Measurements from ENCODE around the gene FAM111A. TPM values are rescaled to one million over a fixed set of nuclear protein-coding genes. Genes with fewer than 3 reads are reported as not detected.
A peak's percentile ranks its signal among the peaks of the same experiment; 100 is the strongest.

FAM111A gene
- total and polyA plus RNA-seq, 10 donors, result 28.3 to 130 (median 63.4) TPM

- Histone ChIP-seq H3K27ac (no peak overlapping the region), H3K9me3 (no peaks in the 10 kb centered on the region), H3K36me3 (peaks cover 0 to 21% (median 0%) of the 10 kb centered on the region in 6 donors), H3K4me3 (no peak overlapping the region), H3K27me3 (replicated peaks in 1 of 7) (no peaks in the 10 kb centered on the region), H3K4me1 (peaks cover 0 to 23% (median 11%) of the 10 kb centered on the region in 6 donors)
- DNase-seq, result no peak
- WGBS, 5 donors, result 36 to 46% (median 39%) methylated on average over 3 of the region's 3 CpGs
- TF ChIP-seq POLR2AphosphoS5 (IDR thresholded peaks at IDR 0.05), result no peak
- no peak for TF ChIP-seq POLR2A (IDR thresholded peaks at IDR 0.05)
- no peak for TF ChIP-seq CTCF (IDR thresholded peaks at IDR 0.05 in 8 of 11, conservative IDR thresholded peaks at IDR 0.05 in 3 of 11)
- intact Hi-C loops (cut with DNase I; ENCODE audit: low total_unique reads), result no loop called here
Measured at GRCh38 chr11:59157433-59157832, 14.8 kb downstream of the FAM111A start.

GRCh38 chr11:59158206-59159068 is 15.8 kb downstream of the FAM111A start:
- Histone ChIP-seq H3K4me3 (peak overlapping the region in 1 of 8 donors; percentile 12), H3K27me3 (replicated peaks in 1 of 7) (no peaks in the 10 kb centered on the region), H3K36me3 (peaks cover 0 to 13% (median 0%) of the 10 kb centered on the region in 6 donors), H3K9me3 (no peaks in the 10 kb centered on the region), H3K4me1 (peaks cover 0 to 16% (median 11%) of the 10 kb centered on the region in 6 donors), H3K27ac (peak overlapping the region in 1 of 8 donors; percentile 4)
- whole genome bisulfite sequencing, 5 donors, result 28 to 36% (median 32%) methylated on average over 8 of the region's 8 CpGs
- DNase-seq, result no peak
- TF ChIP-seq POLR2A (IDR thresholded peaks at IDR 0.05), result no peak
- peak; percentile 72 to 92 (median 90) for TF ChIP-seq CTCF (IDR thresholded peaks at IDR 0.05 in 8 of 11, conservative IDR thresholded peaks at IDR 0.05 in 3 of 11)
- no peak for TF ChIP-seq POLR2AphosphoS5 (IDR thresholded peaks at IDR 0.05)
- intact Hi-C loops (cut with DNase I; ENCODE audit: low total_unique reads), result no loop called here

GRCh38 chr11:59164028-59164427 is 21.4 kb downstream of the FAM111A start:
- Histone ChIP-seq H3K27ac (no peak overlapping the region), H3K36me3 (no peaks in the 10 kb centered on the region), H3K27me3 (replicated peaks in 1 of 7) (peaks cover 0 to 3% (median 0%) of the 10 kb centered on the region in 7 donors), H3K4me3 (no peak overlapping the region), H3K9me3 (no peaks in the 10 kb centered on the region), H3K4me1 (peaks cover 0 to under 1% (median 0%) of the 10 kb centered on the region in 6 donors)
- 55 to 92% (median 81%) methylated on average over 3 of the region's 3 CpGs for whole genome bisulfite sequencing, 5 donors
- intact Hi-C loops (cut with DNase I; ENCODE audit: low total_unique reads), result no loop called here
- no peak for DNase-seq
- no peak for TF ChIP-seq CTCF (IDR thresholded peaks at IDR 0.05 in 8 of 11, conservative IDR thresholded peaks at IDR 0.05 in 3 of 11)
- no peak for TF ChIP-seq POLR2AphosphoS5 (IDR thresholded peaks at IDR 0.05)
- TF ChIP-seq POLR2A (IDR thresholded peaks at IDR 0.05), result no peak
